GM12878 (cell line): ENCODE data around the gene AHR. TPM values are rescaled to one million over a fixed set of nuclear protein-coding genes. Genes with fewer than 3 reads are reported as not detected.

Experiments
- ATAC-seq: fragments of 200-7000 bp; cut with Tn5 transposase; 3 replicates; pipeline ENCODE4 v1.9.1; 2020; ENCODE audit warnings: mild to moderate bottlenecking, moderate library complexity
- BruUV-seq: library from RNA; stranded (reverse); fragments of 400-500 nt; replicated peaks from 2 replicates; lab custom pipeline; 2021; lab: Mats Ljungman, UMichigan
- CTCF ChIA-PET: fragments of 300-600 bp; sonication (Branson Sonifier 250); formaldehyde crosslinking; extraction: SDS; loops from one replicate; lab custom pipeline; 2021; ENCODE audit warnings: inconsistent platforms; lab: Yijun Ruan, JAX
- POLR2A ChIA-PET: fragments of 350-600 bp; formaldehyde crosslinking; extraction: SDS; loops from one replicate; lab custom pipeline; 2021; ENCODE audit warnings: inconsistent platforms; lab: Charles Lee
- RAD21 ChIA-PET: fragments of 300-600 bp; sonication (Branson Sonifier 250); formaldehyde crosslinking; loops from one replicate; lab custom pipeline; 2023; ENCODE audit warnings: antibody characterized with exemption; ENCODE audit not compliant: unreplicated experiment; lab: Charles Lee
- SMC1A ChIA-PET: fragments of 300-600 bp; sonication (Branson Sonifier 250); formaldehyde crosslinking; loops from one replicate; lab custom pipeline; 2023; ENCODE audit not compliant: unreplicated experiment, uncharacterized antibody; lab: Charles Lee
- DNase-seq: peaks from one replicate; pipeline ENCODE4 v3.0.0-alpha.2; 2011; ENCODE audit warnings: low read depth, low spot score
- FAIRE-seq: peaks from 3 replicates; lab custom pipeline; 2011; peaks lifted over from hg19 to GRCh38; lab: Jason Lieb, UNC
- H2AFZ ChIP-seq: 2 replicates; pipeline ENCODE4 v1.6.0; 2011; ENCODE audit warnings: low read depth, low read length, control low read depth; ENCODE audit not compliant: control insufficient read depth
- H3K27ac ChIP-seq: 2 replicates; pipeline ENCODE4 v1.5.1; 2011; ENCODE audit warnings: control low read depth; ENCODE audit not compliant: control insufficient read depth, insufficient read depth
- H3K27me3 ChIP-seq, 2 experiments: replicated peaks in 1 of 2; 2 replicates each; pipeline versions ENCODE4 v1.6.0 to v1.6.1; 2011; ENCODE audit warnings: low read length in 1 of 2; ENCODE audit not compliant: control insufficient read depth in 2 of 2, insufficient read depth in 2 of 2
- H3K36me3 ChIP-seq, 2 experiments: 2 replicates each; pipeline ENCODE4 v1.5.1; 2011; ENCODE audit warnings: low read length in 1 of 2; ENCODE audit not compliant: control insufficient read depth in 2 of 2, insufficient read depth in 2 of 2
- H3K4me1 ChIP-seq: 2 replicates; pipeline ENCODE4 v1.6.1; 2011; ENCODE audit warnings: mild to moderate bottlenecking, low read length, moderate library complexity, mixed read lengths; ENCODE audit not compliant: control insufficient read depth, insufficient read depth
- H3K4me2 ChIP-seq: 2 replicates; pipeline ENCODE4 v1.6.0; 2011; ENCODE audit warnings: control low read depth; ENCODE audit not compliant: control insufficient read depth, insufficient read depth
- H3K4me3 ChIP-seq: fragments of 200-600 bp; sonication (generic); 2 replicates; pipeline ENCODE4 v1.5.1; 2016
- H3K79me2 ChIP-seq: 2 replicates; pipeline ENCODE4 v1.6.0; 2011; ENCODE audit warnings: low read length; ENCODE audit not compliant: control insufficient read depth, insufficient read depth
- H3K9ac ChIP-seq: 2 replicates; pipeline ENCODE4 v1.8.0; 2011; ENCODE audit warnings: low read length, control low read depth, mixed read lengths; ENCODE audit not compliant: control insufficient read depth, insufficient read depth
- H3K9me3 ChIP-seq: replicated peaks from 3 replicates; pipeline ENCODE4 v1.5.1; 2011; ENCODE audit warnings: mild to moderate bottlenecking, low read length; ENCODE audit not compliant: control insufficient read depth, insufficient read depth
- H4K20me1 ChIP-seq: 2 replicates; pipeline ENCODE4 v1.6.0; 2011; ENCODE audit not compliant: control insufficient read depth, insufficient read depth
- BACH1 ChIP-seq: fragments of 450-650 bp; IDR thresholded peaks from 2 replicates; pipeline ENCODE4 v1.6.1; 2017; ENCODE audit warnings: mild to moderate bottlenecking, borderline replicate concordance
- BHLHE40 ChIP-seq, 2 experiments: fragments of 450-650 bp in 1 of 2; IDR thresholded peaks; 2 replicates each; pipeline ENCODE4 v1.6.1; 2011 to 2017; ENCODE audit warnings: low read depth in 2 of 2, borderline replicate concordance in 1 of 2, improper control_type of control experiment in 1 of 2, low read length in 1 of 2, mild to moderate bottlenecking in 1 of 2
- CHD1 ChIP-seq: IDR thresholded peaks from 2 replicates; pipeline ENCODE4 v1.6.1; 2012; ENCODE audit warnings: low read depth, low read length, improper control_type of control experiment
- EED ChIP-seq: sonication (generic); IDR thresholded peaks from 2 replicates; pipeline ENCODE4 v1.6.1; 2016; ENCODE audit warnings: antibody characterized with exemption, low read depth
- HDAC6 ChIP-seq: fragments of 200-600 bp; sonication (generic); IDR thresholded peaks from one replicate; pipeline ENCODE4 v1.8.0; 2017; ENCODE audit warnings: antibody characterized with exemption; ENCODE audit not compliant: unreplicated experiment
- PAX5 ChIP-seq: IDR thresholded peaks from 2 replicates; pipeline ENCODE4 v1.6.1; 2011; ENCODE audit warnings: low read depth, low read length, borderline replicate concordance
- PAX8 ChIP-seq: fragments of 450-650 bp; IDR thresholded peaks from 2 replicates; pipeline ENCODE4 v1.6.1; 2017; ENCODE audit warnings: mild to moderate bottlenecking, moderate library complexity
- PML ChIP-seq: IDR thresholded peaks from 2 replicates; pipeline ENCODE4 v1.6.1; 2012; ENCODE audit warnings: low read length, inconsistent platforms
- POLR2AphosphoS5 ChIP-seq: IDR thresholded peaks from 2 replicates; pipeline ENCODE4 v1.6.1; 2011; ENCODE audit warnings: mild to moderate bottlenecking, low read length, inconsistent platforms
- RBBP5 ChIP-seq: fragments of 200-600 bp; sonication (generic); conservative IDR thresholded peaks from 2 replicates; pipeline ENCODE4 v1.6.1; 2016
- STAT1 ChIP-seq: fragments of 450-650 bp; conservative IDR thresholded peaks from 2 replicates; pipeline ENCODE4 v1.6.1; 2014; ENCODE audit warnings: antibody characterized with exemption, mild to moderate bottlenecking
- WRNIP1 ChIP-seq: IDR thresholded peaks from 2 replicates; pipeline ENCODE4 v1.6.1; 2011; ENCODE audit warnings: low read depth, low read length, improper control_type of control experiment, borderline replicate concordance
- ZBED1 ChIP-seq: IDR thresholded peaks from 2 replicates; pipeline ENCODE4 v1.6.1; 2016; ENCODE audit warnings: borderline replicate concordance
- WGBS: methylation state at CpG from one replicate; pipeline ENCODE4 v1.1.6; 2016; ENCODE audit warnings: low lambda C conversion rate; ENCODE audit not compliant: insufficient replicate concordance, insufficient coverage; ENCODE audit errors: missing lambda C conversion rate; 5-methylcytosine and 5-hydroxymethylcytosine counted together
- in situ Hi-C: fragments of 300-500 bp; cut with MboI; formaldehyde crosslinking; loops from 9 replicates; pipeline ENCODE4 v1.14.3; 2018; ENCODE audit warnings: mixed read lengths
- intact Hi-C: fragments of 100-400 bp; cut with micrococcal nuclease; formaldehyde crosslinking; loops from one replicate; pipeline ENCODE4 v1.14.2; 2022; ENCODE audit not compliant: unreplicated experiment
- polyA plus RNA-seq, 11 experiments: library from polyadenylated mRNA; depleted of rRNA in 4 of 11; unstranded in 6 of 11; stranded (reverse) in 5 of 11; fragments of >200 nt; fragmentation: Nextera tagmentation in 4 of 11; fragmentation: Illumina TruSeq in 1 of 11; extraction: Ambion mirVana in 4 of 11; extraction: Trizol in 1 of 11; gene quantifications; 1 replicate in 1 of 11; 2 replicates in 10 of 11; pipeline versions ENCODE4 v1.2.1 to v1.2.3, GENCODE V29; 2011 to 2016; ENCODE audit warnings: inconsistent platforms in 2 of 11, missing spikeins in 2 of 11, low read depth in 1 of 11
- total RNA-seq, 4 experiments: library from RNA; depleted of rRNA in 3 of 4; stranded (reverse); fragments of >200 nt in 3 of 4; fragmentation: Illumina TruSeq in 1 of 4; extraction: Trizol in 1 of 4; gene quantifications; 2 replicates each; pipeline versions ENCODE4 v1.2.1 to v1.2.3, GENCODE V29; 2013 to 2021
- TF ChIP-seq, protein P1 (sequence below): fragments of 150-350 bp; IDR thresholded peaks from 2 replicates; pipeline ENCODE4 v1.6.1; 2016; ENCODE audit warnings: low read depth, low read length
- TF ChIP-seq, protein P2 (sequence below): fragments of 450-650 bp; IDR thresholded peaks from 2 replicates; pipeline ENCODE4 v1.6.1; 2017; ENCODE audit warnings: mild to moderate bottlenecking, low read depth, inconsistent platforms; ENCODE audit not compliant: poor library complexity, severe bottlenecking

AHR gene
- total and polyA plus RNA-seq, 10 of the 15 experiments (the other 5 are each of a cell fraction or from before 2014, with no cell fraction given) = 1.7 to 16.9 (median 4.5) TPM

DNA sequence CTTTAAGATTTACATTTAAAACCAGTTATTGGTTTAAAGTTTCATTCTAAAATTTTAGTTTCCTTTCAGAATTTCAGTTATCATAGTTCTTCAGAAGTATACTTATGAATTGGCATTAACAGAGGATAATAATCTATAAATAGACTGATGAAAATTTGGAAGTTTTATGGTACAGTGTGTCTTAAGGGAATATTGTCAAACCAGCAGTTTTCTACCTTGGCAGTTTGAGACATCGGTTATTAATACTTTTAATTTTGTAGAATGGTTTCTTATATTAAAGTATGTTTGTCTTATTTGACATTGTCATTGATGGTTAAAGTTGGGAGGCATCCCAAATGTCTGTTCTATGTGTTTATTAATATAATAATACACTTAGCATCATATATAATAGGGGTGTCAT, 2.0 kb downstream of the AHR start:
- ATAC-seq (no peak), FAIRE-seq (no peak), DNase-seq (no peak)
- Histone ChIP-seq H3K36me3 (no peaks in the 10 kb centered on the region), H4K20me1 (no peaks in the 10 kb centered on the region), H3K27ac (no peak overlapping the region), H2AFZ (no peak overlapping the region), H3K9ac (peak overlapping the region; percentile 18; the same call in 1 of the 2 replicates), H3K27me3 (no peaks in the 10 kb centered on the region), H3K4me1 (peaks cover 6% of the 10 kb centered on the region; the same call in 1 of the 2 replicates), H3K79me2 (peaks cover 52% of the 10 kb centered on the region), H3K4me3 (peak overlapping the region; percentile 89), H3K9me3 (no peaks in the 10 kb centered on the region; the same call in 2 of the 3 replicates)
- BruUV-seq = no TSS peak
- in situ Hi-C loops (loop anchor here (5.0 kb wide), 1 partner anchor 342 kb away; no protein-coding TSS in a partner anchor), intact Hi-C loops (no loop called here)
- RAD21 ChIA-PET = interaction anchor here (0.7 to 3.1 kb wide), 6 partner anchors 221 to 348 kb away, joined by 3 to 62 read pairs (median 8); no protein-coding TSS in a partner anchor
- 4% methylated on average over 1 of the region's 1 CpG for WGBS
- POLR2A ChIA-PET = interaction anchor here (1.4 kb wide), 1 partner anchor 192 kb away, joined by 3 read pairs; no protein-coding TSS in a partner anchor
- CTCF ChIA-PET = interaction anchor here (1.2 to 5.7 kb wide), 12 partner anchors 62 to 346 kb away, joined by 3 to 92 read pairs (median 8); no protein-coding TSS in a partner anchor
- SMC1A ChIA-PET = interaction anchor here (1.2 to 3.1 kb wide), 10 partner anchors 103 to 470 kb away, joined by 3 to 61 read pairs (median 8); no protein-coding TSS in a partner anchor
- TF ChIP-seq PAX5 = no peak
- TF ChIP-seq STAT1 = no peak
- TF ChIP-seq, protein P1, sequence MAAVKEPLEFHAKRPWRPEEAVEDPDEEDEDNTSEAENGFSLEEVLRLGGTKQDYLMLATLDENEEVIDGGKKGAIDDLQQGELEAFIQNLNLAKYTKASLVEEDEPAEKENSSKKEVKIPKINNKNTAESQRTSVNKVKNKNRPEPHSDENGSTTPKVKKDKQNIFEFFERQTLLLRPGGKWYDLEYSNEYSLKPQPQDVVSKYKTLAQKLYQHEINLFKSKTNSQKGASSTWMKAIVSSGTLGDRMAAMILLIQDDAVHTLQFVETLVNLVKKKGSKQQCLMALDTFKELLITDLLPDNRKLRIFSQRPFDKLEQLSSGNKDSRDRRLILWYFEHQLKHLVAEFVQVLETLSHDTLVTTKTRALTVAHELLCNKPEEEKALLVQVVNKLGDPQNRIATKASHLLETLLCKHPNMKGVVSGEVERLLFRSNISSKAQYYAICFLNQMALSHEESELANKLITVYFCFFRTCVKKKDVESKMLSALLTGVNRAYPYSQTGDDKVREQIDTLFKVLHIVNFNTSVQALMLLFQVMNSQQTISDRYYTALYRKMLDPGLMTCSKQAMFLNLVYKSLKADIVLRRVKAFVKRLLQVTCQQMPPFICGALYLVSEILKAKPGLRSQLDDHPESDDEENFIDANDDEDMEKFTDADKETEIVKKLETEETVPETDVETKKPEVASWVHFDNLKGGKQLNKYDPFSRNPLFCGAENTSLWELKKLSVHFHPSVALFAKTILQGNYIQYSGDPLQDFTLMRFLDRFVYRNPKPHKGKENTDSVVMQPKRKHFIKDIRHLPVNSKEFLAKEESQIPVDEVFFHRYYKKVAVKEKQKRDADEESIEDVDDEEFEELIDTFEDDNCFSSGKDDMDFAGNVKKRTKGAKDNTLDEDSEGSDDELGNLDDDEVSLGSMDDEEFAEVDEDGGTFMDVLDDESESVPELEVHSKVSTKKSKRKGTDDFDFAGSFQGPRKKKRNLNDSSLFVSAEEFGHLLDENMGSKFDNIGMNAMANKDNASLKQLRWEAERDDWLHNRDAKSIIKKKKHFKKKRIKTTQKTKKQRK = no peak
- TF ChIP-seq RBBP5 = no peak
- no peak for TF ChIP-seq BHLHE40 (IDR thresholded peaks at IDR 0.05; ENCODE audit: borderline replicate concordance in 1 of 2, low read depth in 2 of 2, low read length in 1 of 2)
- TF ChIP-seq EED = no peak
- TF ChIP-seq WRNIP1 = no peak
- TF ChIP-seq, protein P2, sequence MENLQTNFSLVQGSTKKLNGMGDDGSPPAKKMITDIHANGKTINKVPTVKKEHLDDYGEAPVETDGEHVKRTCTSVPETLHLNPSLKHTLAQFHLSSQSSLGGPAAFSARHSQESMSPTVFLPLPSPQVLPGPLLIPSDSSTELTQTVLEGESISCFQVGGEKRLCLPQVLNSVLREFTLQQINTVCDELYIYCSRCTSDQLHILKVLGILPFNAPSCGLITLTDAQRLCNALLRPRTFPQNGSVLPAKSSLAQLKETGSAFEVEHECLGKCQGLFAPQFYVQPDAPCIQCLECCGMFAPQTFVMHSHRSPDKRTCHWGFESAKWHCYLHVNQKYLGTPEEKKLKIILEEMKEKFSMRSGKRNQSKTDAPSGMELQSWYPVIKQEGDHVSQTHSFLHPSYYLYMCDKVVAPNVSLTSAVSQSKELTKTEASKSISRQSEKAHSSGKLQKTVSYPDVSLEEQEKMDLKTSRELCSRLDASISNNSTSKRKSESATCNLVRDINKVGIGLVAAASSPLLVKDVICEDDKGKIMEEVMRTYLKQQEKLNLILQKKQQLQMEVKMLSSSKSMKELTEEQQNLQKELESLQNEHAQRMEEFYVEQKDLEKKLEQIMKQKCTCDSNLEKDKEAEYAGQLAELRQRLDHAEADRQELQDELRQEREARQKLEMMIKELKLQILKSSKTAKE = no peak
- no peak for TF ChIP-seq BACH1
- TF ChIP-seq POLR2AphosphoS5 = no peak
- TF ChIP-seq PML = no peak
- TF ChIP-seq CHD1 = no peak
- no peak for TF ChIP-seq HDAC6
- no peak for TF ChIP-seq PAX8
- TF ChIP-seq ZBED1 = no peak
- TF ChIP-seq, all 136 proteins: peak for 0
- peak overlapping the region; percentile 66 for H3K4me2 ChIP-seq
